Fibroblast of skin of right quadriceps (primary cell): ENCODE results near the gene MTCL1.

Source experiments
- DNase-seq: peaks from one replicate; pipeline ENCODE4 v3.0.0-alpha.2; 2013

The MTCL1 gene

DNA sequence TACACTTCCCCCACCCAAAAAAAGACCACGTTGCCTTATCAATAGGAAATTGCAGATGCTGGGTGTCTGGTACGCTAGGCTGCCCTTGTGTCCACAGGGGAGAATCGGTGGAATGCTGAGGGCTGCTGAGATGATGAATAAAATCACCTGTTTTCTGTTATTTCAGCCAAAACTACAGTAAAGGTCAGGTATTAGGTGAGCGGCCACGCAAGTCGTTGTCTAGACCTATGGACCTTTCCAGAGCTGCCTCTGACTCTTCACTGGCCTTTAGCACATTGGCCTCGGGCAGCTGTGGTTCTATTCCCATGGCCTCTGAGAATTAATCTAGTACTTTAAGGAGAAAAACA lies 89.6 kb downstream of the MTCL1 start:
- DNase-seq, result no peak

DNA sequence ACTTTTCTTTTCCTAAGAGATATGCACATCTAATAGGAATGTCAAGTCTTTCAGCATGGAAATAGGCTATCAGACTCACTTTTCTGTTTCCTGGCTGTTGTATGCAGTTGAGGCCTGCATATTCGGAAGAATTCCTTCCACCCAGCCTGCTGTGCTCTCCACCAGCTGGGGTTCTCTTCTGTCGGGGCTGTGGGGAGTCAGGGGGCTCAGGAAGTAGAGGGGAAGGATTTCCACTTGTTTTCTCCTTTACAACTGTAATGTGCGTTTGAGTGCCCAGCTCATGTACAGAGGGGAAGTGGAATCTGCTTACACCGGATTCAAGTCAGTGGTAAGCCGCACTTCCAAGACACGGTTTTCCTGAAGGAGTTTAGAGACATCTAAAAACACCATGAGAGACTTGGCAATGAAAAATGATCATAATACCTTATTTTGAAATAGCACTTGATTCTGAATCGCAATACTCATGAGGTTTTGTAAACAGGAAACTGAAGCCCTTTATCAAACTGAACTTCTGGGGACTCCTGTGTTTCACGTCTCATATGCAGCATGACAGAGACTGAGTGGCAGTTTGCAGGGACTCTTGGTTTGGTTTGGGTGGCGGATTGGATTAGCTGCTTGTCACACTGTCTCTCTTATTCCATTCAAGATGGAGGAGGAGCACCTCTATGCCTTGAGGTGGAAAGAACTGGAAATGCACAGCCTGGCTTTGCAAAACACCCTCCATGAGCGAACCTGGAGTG lies 90.4 kb downstream of the MTCL1 start:
- DNase-seq, result no peak

DNA sequence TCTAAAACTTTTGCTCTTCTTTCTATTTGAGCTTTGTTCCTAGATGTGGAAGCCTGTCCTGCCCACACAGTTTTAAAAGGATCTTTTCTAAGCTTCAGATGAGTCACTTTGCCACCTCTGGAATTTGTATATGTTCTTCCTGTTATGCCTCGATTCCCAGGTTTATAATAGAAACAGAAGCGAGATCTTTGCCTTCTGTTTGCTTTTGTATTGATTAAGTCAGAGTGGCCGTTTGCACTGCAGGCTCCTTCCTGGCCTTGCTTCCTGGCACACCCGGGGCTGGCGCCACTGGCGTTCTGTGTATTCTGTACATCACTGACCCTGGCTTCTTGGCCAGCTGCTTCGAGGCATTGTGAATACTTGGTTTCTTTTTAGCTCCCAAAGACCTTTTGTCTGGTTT lies 91.8 kb downstream of the MTCL1 start:
- peak; percentile 35 for DNase-seq

DNA sequence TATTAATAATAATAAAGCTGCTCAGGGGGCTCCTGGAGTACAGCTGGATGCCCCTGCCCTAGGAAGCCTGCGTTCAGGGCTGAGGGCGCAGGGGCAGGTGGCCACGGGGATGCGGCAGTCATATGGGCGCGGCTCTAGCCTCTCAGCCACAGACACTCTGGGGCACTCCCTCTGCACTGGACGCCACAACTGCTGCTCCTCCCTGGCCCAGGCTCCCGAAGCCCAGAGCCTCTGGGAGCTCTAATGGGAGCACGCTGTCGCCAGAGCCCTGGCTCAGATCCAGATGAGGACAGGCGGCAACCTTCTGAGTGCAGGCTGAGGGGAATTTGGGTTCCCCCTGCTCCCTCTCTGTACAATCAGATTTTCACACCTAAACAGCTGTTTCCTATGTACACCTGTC lies 93.6 kb downstream of the MTCL1 start:
- DNase-seq, result no peak

DNA sequence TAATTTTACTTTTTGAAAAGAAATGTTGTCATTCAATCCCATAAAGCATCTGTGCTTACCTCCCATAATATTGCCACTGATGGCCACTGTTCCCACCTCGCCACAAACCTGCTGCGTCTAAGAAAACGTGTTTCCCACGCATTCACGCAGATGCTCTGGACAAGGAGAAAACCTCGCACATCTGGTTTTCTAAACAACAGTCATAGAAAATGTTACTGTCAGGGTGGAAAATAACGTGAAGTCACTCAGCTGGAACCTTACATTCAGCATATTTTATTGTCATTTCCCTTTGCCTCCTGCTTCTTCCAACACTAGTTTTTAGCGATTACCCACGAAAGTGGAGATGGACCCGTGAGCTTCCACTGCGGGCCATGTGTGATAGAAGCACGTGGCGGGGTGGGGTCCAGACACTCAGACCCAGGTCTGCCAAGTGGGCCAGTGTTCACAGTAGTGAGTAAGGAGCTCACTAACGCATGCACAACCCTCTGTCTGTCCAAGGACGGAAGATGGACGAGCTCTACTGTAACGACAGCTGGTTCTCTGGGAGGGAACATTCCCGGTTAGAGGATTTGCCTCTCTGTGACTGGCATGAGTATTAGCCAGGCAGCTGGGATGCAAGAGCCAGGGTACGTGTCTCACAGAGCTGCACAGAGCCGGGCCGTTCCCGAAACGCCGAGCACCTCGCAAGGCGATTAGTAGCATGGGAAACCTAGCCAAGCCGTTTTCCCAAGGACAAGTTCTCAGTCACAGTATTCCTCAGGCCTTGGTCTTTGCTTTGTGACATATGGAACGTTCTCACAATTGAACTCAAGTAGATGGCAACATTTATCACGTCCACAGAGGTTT lies 94.5 kb downstream of the MTCL1 start:
- DNase-seq, result peak; percentile 48

DNA sequence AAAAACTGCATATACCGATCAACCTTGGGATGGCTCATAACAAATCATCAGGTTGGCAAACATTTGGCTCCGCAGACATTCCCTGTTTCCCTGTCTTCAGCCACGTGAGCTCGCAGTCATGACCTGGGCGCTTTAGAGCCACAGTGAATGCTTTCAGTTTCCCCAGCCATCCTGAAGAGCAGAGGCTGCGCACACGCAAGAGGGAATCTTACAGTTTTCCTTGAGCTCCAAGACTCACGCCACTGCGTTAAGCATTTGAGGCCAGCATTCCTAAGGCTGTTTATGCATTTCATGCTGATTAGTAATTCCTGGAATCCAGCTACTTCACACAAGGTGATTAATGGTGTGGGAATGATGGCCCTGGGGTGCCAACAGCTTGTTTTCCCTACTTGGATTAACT lies 95.1 kb downstream of the MTCL1 start:
- peak; percentile 100 for DNase-seq

DNA sequence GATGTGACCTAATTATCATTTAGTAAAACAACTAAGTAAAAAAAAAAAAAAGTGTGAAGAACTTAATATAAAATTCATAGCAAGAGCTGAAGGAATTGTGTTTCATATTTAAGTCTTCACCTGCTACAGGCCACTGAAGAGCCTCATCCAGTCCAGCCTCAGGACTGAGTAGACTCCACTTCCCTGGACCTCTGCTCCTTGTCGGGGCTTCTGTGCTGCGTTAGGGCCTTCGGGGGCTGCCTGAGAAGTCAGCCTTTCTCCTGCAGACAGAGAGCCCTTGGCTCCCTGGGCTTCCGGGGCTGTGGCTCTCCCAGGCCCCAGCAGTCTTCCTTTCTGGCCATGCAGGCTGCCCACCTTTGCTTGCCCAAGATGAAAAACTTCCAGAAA lies 95.5 kb downstream of the MTCL1 start:
- DNase-seq, result no peak

DNA sequence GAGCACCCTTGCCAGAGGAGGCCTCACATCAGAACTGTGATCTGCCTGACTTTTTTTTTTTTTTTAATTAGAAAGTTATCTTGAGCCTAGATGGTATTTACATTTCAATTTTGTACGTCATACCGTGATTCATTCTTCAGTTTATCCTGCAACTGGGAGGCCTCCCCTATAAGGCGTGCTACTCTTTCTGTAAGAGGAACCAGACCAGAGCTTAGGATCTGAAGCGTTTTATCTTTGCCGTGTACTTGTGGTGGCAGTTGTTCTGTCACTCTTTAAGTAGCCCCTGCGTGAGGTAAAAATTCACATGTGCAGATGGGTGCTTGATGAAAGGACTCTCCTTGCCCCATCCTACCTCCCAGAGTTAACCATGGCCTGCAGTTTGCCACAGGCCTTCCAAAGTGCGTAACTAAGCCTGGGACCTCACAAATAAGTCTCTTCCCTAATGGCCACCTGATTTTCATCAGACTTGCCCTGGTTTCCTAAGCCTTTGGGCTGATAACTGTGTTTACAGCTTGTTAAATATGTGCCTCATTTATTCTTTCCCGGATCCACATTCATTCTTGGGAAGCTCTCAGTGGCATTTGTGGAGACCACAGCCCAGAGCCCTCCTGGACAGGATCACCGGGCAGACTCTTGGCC lies 96.0 kb downstream of the MTCL1 start:
- peak; percentile 96 for DNase-seq

DNA sequence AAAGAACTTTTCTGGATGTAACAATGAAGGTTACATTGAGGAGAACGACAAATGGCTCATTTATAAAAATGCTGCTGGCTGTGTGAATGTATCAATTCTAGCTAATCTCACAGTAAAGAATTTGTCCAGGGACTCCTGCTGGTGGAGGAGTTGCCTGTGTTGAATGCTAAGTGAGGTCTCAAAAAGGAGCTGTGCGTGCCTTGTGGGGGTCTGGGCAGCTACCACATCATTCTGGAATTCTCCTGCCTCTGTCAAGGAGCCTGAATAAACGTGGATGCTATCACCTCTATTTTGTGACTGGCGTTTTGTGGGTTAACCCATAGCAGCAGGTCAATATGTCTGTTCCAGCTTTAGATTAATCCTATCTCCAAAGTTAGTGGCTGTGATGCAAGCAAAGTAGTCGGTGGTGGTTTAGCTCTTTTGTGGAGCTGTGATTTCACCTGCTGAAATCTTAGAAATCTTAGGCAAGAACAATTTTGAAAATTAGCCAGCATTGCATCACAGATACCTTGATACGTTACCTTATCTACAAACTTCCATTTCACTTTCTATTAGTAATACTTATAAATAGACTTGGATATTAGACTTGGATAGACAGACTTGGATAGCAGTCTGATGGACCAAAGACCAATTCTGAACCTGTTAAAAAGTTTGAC lies 96.8 kb downstream of the MTCL1 start:
- no peak for DNase-seq

DNA sequence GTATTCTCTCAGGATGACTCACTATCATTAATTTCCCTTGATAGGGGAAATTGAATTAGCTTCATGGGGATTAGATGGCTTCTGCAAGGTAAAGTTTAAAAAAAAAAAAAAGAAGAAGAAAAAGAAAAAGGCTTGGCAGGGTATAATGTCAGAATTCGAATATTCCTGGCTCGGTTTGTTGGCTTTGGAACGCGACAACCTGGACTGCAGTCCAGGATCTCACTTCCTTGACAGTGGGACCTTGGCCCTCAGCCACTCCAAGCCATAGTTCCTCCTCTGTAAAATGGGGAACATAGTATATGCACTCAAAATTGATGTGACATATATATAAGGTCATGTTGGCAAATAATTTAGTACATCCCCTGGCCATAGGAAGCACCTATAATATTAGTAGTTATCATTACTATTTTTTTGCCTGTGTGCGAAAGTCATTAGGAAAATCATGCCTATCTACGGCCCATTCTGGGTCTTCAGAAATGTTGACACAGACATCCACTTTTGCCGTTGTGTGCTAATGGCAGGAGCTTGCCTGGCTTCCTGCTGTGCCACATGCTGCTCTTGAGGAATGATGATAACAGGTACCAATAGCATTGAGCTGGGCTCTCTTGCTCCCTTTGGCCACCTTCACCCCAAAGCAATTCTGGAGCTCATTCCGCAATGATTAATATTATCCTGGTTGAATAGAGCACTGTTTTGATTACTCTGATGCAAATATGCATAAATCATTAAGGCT lies 97.9 kb downstream of the MTCL1 start:
- DNase-seq, result no peak

DNA sequence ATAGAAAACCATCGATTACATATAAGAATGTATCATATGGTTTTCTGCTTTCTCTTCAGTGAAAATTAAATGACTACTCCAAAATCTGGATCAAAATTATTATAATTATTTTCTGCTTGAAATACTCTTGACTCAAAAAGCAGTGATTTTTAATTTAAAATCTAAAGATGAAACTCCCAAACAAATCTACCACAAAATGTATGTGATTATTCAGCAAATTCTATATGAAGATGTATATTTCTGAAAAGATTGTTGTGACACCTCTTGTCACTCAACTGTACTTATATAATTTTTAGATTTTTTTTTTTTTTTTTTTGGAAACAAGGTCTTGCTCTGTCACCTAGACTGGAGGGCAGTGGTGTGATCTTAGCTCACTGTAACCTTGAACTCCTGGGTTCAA lies 98.6 kb downstream of the MTCL1 start:
- DNase-seq, result no peak

DNA sequence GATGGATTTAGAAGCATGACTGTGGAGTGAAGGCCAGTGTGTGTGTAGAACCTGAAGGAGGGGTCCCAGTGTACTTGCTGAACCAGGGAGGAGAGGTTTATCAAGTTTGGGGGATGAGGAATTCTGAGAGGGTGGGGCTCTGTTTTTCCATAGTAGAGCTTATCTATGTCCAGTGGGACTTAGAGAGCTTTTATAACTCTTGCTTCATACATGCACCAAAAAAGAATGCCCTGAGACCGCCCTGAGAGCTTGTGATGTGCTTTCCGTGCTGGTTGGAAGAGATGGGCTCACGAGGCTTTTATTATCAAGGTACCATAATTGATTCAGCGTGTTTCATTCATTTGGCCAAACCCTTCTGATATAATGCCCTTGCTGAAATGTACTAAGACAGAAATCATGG lies 100.2 kb downstream of the MTCL1 start:
- no peak for DNase-seq

DNA sequence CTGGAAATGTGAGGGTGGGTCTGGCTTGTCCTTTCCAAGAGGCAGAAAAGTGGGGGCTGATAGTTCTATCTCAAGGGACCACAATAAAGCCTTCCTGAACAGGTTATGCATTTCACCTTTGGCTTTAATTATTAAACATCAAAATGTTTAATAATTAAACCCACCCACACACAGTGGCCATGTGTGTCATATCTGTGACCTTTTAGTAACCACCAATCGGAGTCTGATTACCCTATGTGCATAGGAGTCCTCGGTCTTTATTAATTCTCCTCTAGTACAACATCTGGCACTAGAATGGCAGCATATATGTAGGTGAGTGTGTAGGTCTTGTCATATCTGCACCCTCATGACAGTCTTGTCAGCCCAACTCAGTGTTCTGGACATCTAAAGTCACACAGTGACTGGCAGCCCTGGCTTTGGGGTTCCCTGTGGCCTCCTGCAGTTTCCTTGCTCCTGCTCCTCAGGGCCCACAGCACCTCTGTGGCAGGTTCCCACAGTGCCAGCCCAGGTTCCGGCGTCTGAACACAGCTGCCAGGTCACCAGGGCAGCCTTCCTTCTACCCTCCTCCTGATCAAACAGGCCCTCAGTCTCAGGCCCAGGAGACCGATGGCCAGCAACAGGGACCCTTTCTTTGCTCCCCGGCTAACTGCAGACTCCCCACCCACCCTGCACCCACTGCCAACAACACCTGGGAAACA lies 100.9 kb downstream of the MTCL1 start:
- no peak for DNase-seq

DNA sequence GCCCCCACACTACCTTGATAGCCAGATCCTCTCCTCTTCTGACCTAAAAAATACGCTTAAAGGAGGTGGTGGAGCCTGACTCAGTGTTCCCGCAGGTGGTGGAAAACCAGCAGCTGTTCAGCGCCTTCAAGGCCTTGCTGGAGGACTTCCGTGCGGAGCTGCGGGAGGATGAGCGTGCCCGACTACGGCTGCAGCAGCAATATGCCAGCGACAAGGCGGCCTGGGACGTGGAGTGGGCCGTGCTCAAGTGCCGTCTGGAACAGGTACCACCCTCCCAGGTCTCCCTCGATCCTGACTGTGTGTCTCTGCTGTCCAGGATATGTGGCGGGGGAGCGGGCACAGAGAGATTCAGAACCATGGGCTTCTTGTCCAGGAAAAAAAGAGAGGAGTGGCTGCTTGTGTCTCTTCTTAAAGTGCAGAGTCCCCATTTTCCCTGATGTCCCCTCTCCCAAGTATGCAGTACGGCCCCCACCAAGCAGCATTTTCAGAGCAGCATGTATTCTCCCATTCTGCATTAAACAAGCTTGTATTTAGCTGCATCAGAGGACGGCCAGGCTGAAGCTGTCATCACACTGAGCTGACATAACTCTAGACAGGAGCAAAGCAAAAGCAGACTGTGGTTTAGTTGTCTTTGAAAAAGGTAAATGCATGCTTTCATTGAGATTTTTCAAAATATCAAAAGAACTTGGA lies 101.6 kb downstream of the MTCL1 start:
- no peak for DNase-seq

DNA sequence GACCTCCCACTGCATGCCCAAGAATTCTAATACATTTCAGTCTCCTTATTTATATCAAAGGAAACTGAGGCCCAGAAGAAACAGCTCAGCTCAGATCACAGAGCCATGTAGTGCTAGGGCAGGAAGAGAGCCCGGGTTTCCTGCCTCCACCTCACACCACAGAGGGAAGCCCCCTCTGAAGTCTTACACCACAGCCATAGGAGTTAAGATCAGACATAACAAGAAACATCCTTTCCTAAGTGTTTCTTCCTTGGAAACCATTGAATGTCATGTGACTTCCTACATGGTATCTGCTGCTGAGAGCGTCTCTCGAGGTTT lies 102.1 kb downstream of the MTCL1 start:
- no peak for DNase-seq

DNA sequence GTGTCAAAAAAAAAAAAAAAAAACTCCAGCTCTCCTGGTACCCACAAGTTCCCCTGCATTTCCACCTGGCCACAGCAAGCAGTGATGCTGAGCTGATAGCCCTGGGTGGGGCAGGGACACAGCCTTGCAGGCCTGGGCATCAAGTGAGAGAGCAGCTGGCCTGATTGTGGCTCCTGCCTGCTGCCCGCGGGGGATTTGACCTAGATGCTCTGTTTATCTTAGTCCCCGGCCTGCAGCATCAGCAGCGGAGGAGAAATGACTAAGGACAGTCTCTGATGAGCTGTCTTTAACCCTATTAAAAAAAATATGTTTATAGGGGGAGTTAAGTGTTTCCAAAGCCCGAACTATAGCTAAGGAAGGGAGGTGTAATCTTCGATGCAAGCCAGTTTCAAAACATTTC lies 102.6 kb downstream of the MTCL1 start:
- no peak for DNase-seq

DNA sequence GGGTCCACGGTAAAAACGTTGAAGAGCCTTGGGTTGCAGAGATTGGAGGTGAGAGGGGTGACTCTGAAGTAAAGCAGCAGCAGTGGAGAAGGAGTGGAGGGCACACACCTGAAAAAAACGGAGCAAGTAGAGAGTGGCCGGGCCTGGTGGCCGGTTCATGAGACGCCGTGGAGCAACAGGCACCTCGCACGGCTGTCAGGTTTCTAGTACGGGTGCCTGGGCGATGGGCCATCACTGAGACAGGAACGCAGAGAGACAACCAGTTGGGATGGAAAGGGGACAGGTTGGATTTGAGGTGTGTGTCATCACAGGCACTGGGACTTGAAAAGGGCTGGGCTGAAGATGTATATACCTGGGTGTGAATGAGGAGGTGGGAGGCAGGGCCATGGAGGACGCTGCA lies 104.2 kb downstream of the MTCL1 start:
- DNase-seq, result no peak

DNA sequence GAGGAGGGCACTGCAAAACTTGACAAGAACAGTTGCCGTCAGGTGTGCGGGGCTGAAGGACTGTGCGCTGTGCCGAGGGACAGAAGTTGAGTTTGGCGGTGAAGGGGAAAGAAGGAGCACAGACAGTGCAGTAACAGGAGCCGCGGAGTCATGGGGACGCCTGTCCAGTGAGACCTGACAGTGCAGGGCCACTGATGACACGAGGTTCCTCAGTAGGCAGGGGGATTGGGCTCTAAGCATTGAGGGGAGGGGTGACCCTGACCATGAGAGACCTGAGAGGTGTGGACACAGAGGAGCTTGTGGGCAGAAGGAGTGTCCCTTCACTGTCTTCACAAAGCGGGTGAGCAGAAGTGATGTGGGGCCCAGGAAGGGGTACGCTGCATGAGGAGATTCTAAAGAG lies 104.8 kb downstream of the MTCL1 start:
- DNase-seq, result no peak

DNA sequence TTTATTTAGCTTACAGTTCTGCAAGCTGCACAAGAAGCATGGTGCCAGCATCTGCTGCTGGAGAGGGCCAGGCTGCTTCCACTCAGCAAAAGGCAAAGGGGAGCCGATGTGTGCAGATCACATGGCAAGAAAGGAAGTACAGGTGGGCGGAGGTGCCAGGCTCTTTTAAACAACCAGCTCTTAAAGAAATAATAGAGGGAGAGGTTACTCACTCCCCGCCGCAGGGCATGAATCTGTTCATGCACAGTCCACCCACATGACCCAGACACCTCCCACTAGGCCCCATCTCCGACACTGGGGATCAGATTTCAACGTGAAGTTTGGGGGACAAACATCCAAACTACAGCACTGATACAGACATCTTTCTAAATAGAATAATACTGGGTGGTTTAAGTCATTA lies 105.8 kb downstream of the MTCL1 start:
- DNase-seq, result no peak

DNA sequence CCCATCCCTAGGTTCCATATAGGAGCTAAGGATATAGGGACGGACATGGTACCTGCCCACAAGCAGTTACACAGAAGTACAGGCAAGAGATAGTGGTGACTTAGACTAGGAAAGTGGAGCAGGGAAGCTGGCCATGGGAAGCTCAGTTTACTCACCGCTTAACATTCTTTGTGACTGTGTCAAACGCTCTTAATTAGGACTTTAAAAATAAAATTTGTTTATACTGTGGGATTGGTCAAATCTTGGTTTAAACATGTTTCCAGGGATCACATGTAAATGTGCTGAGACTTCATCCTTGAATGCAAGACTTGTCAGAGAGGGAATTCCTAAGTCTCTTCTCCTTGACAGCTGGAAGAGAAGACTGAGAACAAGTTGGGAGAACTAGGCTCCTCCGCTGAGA lies 107.3 kb downstream of the MTCL1 start:
- peak; percentile 79 for DNase-seq

DNA sequence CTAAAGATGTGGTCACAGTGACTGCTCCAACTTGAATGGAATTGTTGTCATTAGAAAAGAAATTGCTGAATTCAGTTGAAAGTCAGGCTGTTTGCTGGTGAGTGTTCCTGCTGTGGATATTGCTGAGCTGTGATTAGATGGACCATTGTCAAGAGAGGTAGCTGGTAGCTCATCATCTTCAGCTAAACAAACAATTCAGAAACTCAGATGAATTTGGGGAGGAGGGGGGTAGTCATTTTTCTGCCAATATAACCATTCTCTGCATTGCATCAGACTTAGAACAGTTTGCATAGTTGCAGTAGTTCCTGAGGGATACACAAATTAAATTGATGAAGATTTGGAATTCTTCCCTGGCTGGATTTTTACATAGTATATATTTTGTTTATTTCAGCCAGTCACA lies 108.3 kb downstream of the MTCL1 start:
- peak; percentile 93 for DNase-seq

DNA sequence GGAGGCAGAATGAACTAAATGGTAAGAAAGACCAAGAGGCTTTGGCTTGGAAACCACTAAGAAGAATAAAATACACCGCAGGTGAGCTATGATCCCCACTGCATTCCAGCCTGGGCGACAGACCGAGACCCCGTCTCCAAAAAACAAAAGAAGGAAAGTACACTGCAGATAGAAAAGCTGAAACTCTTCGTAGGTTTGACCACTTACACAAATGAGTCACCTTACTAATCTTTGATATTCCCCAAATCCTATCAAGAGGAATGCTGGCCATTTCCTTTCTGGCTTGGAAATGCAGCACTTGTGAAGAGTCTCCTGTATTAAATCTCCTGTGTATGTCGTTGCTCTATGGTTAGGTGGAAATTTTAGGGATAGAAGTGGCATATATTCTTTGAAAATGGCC lies 108.8 kb downstream of the MTCL1 start:
- peak; percentile 78 for DNase-seq
